Lower lobe of right lung (tissue), 2 donors: ENCODE measurements around the gene RESP18. TPM values are rescaled to one million over a fixed set of nuclear protein-coding genes. Genes with fewer than 3 reads are reported as not detected.

ENCODE experiments used
- ATAC-seq, 2 donors: fragments of 200-7000 bp; cut with Tn5 transposase; one replicate each; pipeline ENCODE4 v1.9.1; 2020 to 2022; ENCODE audit warnings: mild to moderate bottlenecking in 2 of 2, moderate library complexity in 2 of 2
- DNase-seq: peaks from one replicate; pipeline ENCODE4 v3.0.0-alpha.2; 2020
- H3K27ac ChIP-seq: fragments of 200-600 bp; one replicate; pipeline ENCODE4 v1.8.0; 2022
- H3K27me3 ChIP-seq: fragments of 200-600 bp; one replicate; pipeline ENCODE4 v1.8.0; 2022; ENCODE audit warnings: low read depth
- H3K36me3 ChIP-seq: fragments of 200-600 bp; one replicate; pipeline ENCODE4 v1.8.0; 2022; ENCODE audit warnings: mild to moderate bottlenecking
- H3K4me1 ChIP-seq: fragments of 200-600 bp; one replicate; pipeline ENCODE4 v1.8.0; 2022
- H3K4me3 ChIP-seq: fragments of 200-600 bp; one replicate; pipeline ENCODE4 v1.8.0; 2022; ENCODE audit warnings: mild to moderate bottlenecking
- H3K9me3 ChIP-seq: fragments of 200-600 bp; one replicate; pipeline ENCODE4 v1.8.0; 2022
- CTCF ChIP-seq: fragments of 200-600 bp; IDR thresholded peaks from one replicate; pipeline ENCODE4 v1.8.0; 2022; ENCODE audit warnings: antibody characterized with exemption, mild to moderate bottlenecking
- intact Hi-C: fragments of 100-400 bp; cut with DNase I; formaldehyde crosslinking; loops from one replicate; pipeline ENCODE4 v1.11.0; 2022
- long read RNA-seq: library from polyadenylated mRNA; unstranded; transcript quantifications from one replicate; pipeline ENCODE4 v2.0.0, GENCODE V29; 2021
- total RNA-seq: library from RNA; stranded (reverse); fragmentation: NEBNext Ultra II Directional; extraction: Animal tissue kit (Norgen Biotek cat#: 25700); gene quantifications from one replicate; pipeline ENCODE4 v1.2.1, GENCODE V29; 2021
- donor health status: DM: no; HTN: yes; CAD: no; lungs with severe emphysema.

RESP18 gene
- total RNA-seq, result not detected
- long read RNA-seq, result 0 reads

- DNase-seq (no peak), ATAC-seq (no peak)
- TF ChIP-seq CTCF, result no peak
- intact Hi-C loops, result no loop called here
- Histone ChIP-seq H3K27ac (no peak within 1 kb of the TSS), H3K4me1 (no peaks in the 10 kb centered on the region), H3K27me3 (peaks cover 61% of the 10 kb centered on the region), H3K4me3 (no peak within 1 kb of the TSS), H3K36me3 (no peaks in the 10 kb centered on the region), H3K9me3 (no peaks in the 10 kb centered on the region)
Observed at GRCh38 chr2:219332542-219332941, at the start of gene RESP18. Gene RESP18 (minus strand): TSS chr2:219332744.

GRCh38 chr2:219381448-219381847, 48.9 kb upstream of the RESP18 start:
- intact Hi-C loops, result no loop called here
- H3K36me3 ChIP-seq, result peaks cover 80% of the 10 kb centered on the region
- no peak for DNase-seq
- ATAC-seq, result no peak
- H3K4me1 ChIP-seq, result peaks cover 26% of the 10 kb centered on the region
- no peak for TF ChIP-seq CTCF
- no peak overlapping the region for H3K27ac ChIP-seq
- H3K4me3 ChIP-seq, result no peak overlapping the region
- H3K27me3 ChIP-seq, result no peaks in the 10 kb centered on the region
- H3K9me3 ChIP-seq, result no peaks in the 10 kb centered on the region

- Histone ChIP-seq H3K4me1 (peaks cover 20% of the 10 kb centered on the region), H3K27ac (no peak overlapping the region), H3K9me3 (no peaks in the 10 kb centered on the region), H3K4me3 (no peak overlapping the region), H3K27me3 (no peaks in the 10 kb centered on the region), H3K36me3 (peaks cover 80% of the 10 kb centered on the region)
- DNase-seq, result no peak
- no peak for ATAC-seq
- intact Hi-C loops, result no loop called here
- TF ChIP-seq CTCF, result no peak
Observed at GRCh38 chr2:219380926-219381325, 48.4 kb upstream of the RESP18 start.

GRCh38 chr2:219378163-219378851, 45.8 kb upstream of the RESP18 start:
- Histone ChIP-seq H3K36me3 (peaks cover 79% of the 10 kb centered on the region), H3K4me3 (no peak overlapping the region), H3K27me3 (no peaks in the 10 kb centered on the region), H3K9me3 (no peaks in the 10 kb centered on the region), H3K27ac (no peak overlapping the region), H3K4me1 (no peaks in the 10 kb centered on the region)
- DNase-seq, result no peak
- no peak for ATAC-seq
- TF ChIP-seq CTCF, result no peak
- intact Hi-C loops, result no loop called here

GRCh38 chr2:219369447-219369861, 36.9 kb upstream of the RESP18 start:
- peak; percentile 64 for DNase-seq
- TF ChIP-seq CTCF, result no peak
- H3K27ac ChIP-seq, result peak overlapping the region; percentile 24
- no peaks in the 10 kb centered on the region for H3K9me3 ChIP-seq
- peaks cover 13% of the 10 kb centered on the region for H3K36me3 ChIP-seq
- intact Hi-C loops, result no loop called here
- peak; percentile 78 to 87 for ATAC-seq
- H3K27me3 ChIP-seq, result no peaks in the 10 kb centered on the region
- H3K4me1 ChIP-seq, result peaks cover 8% of the 10 kb centered on the region
- H3K4me3 ChIP-seq, result no peak overlapping the region
